Stimulated activated CD4-positive, alpha-beta T cell treated with anti-CD3 and anti-CD28 coated beads, Interleukin-4, amount 100 ng/mL, for 4 hours (primary cell): ENCODE data around the gene SCARF2.
"Not testable (repeated sequence)": the region's sequence is repeated elsewhere in the genome, so short reads cannot be mapped to it uniquely, and the experiment has no call there.

Source experiments
- DNase-seq, 2 experiments: peaks; one replicate each; pipeline ENCODE4 v3.0.0-alpha.2; 2020

SCARF2 gene

DNA sequence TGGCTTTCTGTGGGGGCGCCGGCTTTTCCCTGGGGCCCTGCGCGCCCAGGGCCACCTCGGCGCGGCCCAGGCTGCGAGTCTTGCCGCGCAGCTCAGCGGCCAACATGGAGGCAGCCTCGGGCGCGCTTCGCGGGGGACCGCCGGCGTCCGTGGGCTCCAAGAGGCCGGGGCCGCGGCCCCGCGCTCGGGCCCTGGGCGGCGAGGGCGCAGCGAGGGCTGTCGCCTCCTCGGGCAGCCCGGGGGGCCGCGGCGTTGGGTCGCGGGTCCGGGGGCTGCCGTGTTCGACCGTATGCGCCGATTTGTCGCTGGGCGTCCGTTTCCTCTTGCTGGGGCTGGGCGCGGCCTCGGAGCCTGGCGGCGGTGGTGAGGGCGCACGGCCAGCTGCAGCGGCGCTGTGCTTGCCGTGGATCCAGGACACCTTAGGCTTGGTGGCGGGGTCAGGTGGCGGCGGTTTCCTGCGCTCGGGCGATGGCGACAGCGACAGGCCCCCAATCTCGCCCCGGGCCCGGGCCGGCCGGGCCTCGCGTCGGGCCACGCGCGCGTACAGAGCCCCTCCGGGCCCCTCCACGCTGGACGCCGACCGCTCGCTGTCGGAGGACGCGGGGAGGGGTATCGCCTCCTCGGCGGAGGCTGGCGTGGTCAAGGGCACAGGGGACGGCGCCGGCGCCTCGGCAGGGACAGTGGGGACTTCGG is 11.9 kb downstream of the SCARF2 start:
- no peak for DNase-seq

DNA sequence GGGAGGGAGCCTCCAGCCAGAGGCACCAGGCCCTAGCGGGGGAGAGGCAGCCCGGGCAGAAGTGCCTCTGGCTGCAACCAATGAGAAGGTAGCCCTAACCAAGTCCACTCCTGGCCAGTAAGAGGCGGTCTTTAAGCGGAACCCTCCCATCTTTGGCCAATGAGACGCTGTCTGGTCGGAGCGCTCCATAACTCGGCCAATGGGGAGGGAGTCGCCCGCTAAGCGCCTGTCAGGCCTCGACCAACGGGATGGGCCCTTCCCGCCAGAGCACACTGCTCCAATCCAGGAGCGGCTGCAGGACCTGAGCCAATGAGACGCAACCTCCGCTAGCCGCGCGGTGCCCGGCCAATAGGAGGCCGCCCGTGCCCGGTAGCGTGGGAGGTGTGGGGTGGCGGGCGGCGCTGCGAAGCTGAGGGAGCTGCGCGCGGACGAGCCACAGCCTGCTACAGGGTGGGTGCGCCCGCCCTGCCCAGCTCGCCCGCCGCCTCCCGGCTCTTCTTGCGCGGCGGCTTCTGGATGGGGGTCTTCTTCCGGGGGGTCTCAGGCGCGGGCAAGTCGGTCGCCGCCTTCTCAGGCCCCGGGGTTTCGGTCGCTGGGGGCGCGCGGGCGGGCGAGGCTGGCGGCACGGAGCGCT is 12.6 kb downstream of the SCARF2 start:
- DNase-seq: no peak

DNA sequence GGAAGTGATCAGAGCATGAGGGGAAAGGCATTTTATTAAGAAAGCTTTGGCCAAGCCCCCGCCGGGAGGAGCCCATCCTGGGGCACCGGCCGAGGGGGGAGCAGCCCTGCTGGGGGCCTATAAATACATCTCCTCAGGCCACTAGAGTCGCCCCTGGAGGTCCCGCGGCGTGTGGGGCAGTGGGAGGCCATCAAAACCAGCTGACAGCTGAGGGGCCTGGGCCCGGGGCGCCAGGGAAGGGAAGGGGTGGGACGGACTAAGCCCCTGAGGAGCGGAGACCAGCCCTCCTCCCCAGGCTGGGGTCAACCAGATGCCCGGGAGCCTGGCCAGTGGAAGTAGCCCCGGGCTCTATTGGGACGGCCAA is 13.1 kb downstream of the SCARF2 start:
- no peak for DNase-seq

DNA sequence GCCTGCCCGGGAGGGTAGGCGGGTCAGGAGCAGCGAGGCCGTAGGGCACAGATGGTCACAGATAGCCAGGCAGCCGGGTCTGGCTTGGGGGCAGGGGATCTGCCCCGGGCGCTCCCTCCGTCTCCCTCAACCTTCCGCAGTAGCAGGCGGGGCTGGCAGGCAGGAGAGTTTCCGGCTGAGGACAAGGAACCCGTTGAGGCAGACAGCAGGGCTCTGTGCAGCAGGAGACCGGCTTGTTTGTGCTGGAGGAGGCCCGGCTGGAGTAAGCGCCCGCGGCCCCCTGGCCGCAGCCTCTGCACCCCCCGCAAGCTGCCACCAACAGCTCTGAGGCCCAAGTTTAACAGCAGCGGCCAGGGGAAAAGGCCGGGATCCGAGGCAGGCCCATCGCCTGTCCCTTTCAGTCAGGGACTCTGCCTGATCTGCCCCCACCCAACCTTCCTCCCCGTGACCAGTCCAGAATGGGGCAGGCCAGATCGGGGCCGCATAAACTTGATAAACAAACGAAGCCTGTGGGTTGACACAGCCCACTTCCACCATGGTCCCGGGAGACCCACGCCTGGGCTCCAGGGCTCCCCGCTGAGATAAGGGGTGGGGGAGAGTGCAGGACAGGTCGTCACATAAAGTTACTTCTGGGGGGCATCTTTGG is 13.6 kb downstream of the SCARF2 start:
- DNase-seq: no peak

DNA sequence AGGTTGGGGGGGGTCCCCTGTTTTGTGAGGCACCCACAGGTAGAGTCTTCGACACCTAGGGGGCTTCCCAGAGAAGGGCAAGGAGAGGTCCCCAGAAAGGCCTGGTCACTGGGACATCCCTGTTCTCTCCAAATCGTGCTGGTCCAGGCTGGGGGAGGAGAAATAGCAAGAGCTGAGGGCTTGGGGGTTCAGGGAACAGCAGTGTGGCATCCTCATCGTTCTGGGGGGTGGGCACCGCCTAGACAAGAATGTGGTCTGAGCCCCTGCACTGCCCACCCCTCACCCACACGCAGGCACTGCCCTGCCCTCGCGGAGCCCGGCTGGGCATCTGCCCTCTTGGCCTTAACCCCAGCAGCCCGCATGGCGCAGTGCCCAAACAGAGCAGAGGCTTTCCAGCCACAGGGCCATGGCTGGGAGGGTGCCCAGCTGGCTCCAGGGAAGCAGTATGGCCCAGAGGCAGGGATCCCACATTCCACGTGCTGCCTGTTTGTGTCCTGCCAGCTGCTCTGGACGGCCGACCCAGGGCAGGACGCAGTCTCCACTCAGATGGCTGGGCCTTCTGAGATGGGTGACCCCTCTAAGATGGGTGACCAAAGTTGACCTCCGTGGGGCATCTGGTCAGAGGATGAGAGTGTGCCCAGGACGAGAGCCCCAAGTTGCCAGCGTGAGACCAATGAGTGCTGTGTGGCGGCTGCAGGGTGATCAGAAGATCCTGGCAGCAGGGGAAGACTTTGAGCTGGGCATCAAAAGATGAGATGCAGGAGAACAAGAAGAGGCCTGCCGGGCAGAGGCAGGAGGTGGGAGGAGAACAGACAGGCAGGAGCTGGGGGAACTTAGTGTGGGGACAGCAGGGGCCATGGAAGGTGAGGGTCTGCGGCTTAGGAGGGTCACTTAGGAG is 14.4 kb downstream of the SCARF2 start:
- no peak for DNase-seq

DNA sequence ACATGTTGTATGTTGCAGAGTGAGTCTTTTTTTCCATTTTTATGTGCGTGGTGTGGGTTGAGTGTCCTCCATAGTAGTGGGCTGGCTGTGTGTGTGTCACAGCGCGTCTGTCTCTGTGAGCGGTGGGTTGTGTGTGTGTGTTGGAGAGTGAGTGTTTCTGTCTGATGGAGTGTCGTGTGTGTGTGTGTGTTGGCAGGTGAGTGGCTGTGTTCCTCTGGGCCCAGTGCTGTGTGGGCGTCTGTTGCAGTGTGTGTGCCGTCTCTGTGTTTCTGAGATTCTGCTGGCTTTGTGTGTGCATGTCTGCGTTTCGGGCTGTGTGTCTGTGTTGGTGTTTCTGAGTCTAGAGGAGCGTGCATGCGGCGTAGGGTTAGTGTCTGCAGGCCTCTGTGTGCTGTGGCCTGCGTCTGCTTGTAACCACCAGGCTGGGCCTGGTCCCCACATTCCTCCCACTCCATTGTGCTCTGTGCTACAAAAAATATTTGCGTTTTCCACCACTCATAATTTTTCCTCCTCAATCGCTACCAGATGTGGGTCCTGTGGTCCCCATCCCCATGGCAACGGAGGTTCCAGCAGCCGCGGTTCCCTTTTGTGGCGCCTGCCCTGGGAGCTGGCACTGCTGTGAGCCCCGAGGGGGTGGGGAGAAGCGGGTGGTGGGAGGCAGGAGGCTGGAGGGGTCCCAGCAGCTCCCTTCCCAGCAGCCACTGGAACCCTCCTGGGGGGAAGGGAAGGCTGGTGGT is 15.2 kb downstream of the SCARF2 start:
- no peak for DNase-seq

DNA sequence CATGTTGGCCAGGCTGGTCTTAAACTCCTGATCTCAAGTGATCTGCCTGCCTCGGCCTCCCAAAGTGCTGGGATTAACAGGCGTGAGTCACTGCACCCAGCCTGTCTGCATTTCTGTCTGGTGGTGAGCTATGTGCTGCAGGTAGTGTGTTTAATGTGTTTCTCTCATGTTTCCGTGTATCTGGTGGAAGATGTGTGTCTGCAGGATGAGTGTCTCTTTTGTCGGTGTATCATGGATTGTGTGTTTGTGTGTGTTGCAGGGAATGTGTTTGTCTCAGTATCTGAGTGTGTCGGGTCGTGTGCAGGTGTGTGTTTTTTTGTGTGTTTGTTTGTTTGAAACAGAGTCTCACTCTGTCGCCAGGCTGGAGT is 16.1 kb downstream of the SCARF2 start:
- no peak for DNase-seq

DNA sequence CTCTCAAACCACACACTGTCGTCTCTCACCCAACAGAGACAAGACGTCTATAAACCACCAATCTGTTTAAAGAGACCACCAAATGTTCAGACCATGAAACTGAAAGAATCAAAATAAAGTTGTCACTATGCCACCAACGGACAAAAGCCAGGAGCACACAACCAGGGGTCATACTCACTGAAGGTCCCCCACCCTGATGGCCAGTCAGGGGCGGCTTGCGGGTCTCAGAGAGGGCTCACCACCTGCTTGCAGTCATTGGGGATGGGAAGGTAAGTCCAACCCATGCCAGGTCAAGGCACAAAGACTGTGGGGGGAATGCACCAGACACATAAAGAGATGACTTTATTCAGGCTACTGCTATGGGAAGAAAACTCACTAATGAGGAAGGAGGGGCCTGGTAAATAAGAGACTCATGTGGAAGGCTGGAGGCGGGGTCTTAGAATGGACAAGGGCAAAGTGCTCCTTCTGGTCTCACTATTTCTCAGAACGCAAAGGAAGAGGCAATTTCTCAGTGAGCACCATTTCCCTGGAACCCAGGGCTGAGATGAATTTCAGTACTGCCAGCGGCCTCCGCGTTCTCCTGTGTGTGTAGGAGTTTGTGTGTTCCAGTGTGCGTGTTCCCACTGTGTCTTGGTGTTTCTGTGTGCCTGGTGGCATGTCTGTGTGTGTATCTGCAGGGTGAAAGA is 17.3 kb downstream of the SCARF2 start:
- no peak for DNase-seq

DNA sequence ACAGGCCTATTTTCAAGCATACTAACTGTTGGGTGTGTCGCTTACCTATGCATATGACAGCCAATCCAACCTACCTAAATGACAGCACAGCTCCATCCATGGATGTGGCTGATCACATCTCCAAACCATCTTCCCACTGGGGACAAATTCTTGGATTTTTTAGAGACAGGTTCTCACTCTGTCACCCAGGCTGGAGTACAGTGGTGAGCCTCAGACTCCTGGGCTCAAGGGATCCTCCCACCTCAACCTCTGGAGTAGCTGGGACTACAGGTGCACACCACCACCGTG is 18.0 kb downstream of the SCARF2 start:
- no peak for DNase-seq

DNA sequence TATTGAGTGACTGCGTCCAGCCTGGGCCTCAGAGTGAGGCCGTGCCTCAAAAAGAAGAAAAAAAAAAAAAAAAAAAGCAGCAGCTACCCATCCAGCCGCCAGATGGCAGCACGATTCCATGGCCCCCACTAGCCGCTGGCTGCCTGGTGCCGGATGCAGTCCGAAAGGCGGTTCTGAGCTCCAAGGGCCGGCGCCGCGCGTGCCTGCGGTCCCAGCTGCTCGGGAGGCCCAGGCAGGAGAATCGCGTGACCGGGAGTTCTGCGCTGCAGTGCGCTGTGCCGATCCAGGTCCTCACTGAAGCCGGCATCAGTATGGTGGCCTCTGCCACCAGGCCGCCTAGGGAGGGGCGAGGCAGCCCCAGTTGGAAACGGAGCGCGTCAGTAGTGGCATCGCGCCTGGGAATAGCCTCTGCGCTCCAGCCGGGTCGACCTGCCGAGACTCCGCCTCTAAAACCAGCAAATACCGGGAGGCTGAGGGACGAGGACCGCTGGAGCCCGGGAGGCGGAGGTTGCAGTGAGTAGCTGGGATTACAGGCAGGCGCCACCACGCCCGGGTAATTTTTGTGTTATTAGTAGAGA is 19.3 kb downstream of the SCARF2 start:
- peak; percentile 65 to 67 for DNase-seq

DNA sequence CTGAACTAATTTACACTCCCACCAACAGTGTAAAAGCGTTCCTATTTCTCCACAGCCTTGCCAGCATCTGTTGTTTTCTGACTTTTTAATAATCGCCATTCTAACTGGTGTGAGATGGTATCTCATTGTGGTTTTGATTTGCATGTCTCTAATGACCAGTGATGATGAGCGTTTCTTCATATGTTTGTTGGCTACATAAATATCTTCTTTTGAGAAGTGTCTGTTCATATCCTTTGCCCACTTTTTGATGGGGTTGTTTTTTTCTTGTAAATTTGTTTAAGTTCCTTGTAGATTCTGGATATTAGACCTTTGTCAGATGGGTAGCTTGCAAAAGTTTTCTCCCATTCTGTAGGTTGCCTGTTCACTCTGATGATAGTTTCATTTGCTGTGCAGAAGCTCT is 21.9 kb downstream of the SCARF2 start:
- DNase-seq: not testable (repeated sequence)

DNA sequence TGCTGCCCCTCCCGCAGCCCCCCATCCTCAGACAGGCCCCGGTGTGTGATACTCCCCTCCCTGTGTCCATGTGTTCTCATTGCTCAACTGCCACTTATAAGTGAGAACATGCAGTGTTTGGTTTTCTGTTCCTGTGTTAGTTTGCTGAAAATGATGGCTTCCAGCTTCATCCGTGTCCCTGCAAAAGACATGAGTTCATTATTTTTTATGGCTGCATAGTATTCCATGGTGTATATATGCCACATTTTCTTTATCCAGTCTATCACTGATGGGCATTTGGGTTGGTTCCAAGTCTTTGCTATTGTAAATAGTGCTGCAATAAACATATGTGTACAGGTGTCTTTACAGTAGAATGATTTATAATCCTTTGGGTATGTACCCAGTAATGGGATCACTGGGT is 22.4 kb downstream of the SCARF2 start:
- not testable (repeated sequence) for DNase-seq

DNA sequence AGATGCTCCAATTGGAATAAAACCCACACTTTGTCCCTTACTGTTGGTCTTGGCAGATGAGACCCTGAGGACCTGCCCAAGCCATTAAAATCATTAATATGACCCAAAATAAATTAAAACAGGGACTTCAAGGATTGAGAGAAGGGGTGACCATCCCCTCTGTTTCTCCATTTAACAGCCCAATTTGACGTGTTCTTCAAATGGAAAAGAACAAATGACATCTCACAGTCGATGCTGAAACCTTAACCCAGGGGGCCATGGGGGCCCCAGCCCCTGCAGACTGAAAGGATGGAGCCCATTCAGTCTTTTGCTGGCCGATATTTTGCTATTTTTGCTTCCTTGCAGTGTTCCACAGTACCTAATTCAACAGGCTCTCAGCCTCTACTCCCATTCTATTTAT is 23.2 kb downstream of the SCARF2 start:
- no peak for DNase-seq

DNA sequence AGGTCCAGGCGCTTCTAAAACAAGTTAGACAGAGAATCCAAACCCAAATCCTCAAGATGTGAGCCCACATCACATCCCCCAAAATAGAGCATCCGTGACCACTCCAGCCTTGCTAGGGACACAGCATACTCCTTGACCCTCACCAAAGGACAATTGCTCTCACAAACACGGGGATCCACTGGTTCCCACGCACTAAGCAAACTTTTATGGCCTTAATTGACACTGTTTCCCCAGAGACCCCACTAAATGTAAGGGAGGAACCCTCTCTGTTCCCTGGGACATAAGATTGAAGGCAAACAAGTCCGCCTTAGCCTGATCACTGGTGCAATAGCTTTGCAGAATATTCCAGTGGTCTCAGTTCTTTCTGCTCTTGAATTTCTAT is 23.6 kb downstream of the SCARF2 start:
- DNase-seq: no peak

DNA sequence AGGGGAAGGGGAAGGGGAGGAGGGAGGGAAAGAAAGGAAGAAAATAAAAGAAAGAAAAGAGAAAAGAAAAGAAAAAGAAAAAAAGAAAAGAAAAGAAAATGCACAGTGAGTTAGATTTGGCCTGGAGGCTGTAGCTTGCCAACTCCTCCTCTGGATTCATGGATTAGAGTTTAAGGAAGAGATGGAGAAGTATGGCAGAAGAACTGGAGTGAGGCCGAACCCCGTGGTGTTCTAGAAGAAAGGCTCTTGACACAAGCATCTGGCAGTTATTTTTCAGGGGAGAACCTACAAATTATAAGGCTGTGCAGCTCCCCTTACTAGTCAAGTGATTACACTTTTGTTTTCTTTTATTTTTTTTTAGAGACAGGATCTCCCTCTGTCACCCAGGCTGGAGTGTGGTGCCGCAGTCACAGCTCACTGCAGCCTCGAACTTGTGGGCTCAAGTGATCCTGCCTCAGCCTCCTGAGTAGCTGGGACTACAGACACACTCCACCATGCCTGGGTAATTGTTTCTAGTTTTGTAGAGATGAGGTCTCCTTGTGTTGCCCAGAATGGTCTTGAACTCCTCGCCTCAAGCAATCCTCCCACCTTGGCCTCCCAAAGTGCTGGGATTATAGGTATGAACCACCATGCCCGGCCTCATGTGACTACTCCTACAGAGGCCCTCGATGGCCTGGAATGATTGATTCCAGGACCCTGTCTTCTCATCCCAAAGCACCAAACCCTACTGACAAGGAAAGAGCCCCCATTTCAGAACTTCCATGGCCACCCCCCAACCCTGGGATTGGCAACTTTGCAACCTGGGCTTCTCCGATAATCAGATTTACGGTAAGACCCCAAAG is 24.2 kb downstream of the SCARF2 start:
- no peak for DNase-seq

DNA sequence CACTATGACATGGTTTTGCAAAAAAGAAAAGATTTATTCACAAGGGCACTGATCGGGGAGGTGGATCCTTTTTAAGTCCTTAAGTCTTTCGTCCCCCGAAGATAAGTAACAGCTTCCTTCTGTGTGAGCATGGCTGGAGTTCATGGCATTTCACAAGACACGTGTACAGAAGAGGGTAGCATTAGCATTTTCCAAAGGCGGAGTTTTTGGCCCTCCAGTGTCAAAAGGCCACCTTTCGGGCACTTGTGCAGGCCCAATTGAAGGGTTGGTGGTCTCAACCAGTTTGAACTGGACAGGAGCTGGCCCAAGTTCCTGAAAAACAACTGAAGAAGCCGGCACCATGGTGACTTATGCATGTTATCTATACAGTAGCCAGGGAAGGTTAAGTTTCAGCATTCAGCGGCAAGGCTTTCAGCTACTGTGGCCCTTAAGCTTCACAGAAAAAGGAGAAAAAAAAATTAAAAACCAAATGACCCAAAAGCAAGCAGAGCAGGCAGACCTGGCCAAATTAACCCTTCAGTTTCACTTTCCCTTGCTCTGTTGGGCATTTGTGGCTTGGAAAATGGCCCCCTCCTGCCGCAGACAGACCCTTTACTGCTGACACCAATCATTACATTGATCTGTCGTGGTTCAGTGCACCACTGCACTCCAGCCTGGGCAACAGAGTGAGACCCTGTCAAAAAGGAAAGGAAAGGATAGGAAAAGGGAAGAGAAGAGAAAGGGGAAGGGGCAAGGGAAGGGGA is 25.0 kb downstream of the SCARF2 start:
- DNase-seq: no peak

DNA sequence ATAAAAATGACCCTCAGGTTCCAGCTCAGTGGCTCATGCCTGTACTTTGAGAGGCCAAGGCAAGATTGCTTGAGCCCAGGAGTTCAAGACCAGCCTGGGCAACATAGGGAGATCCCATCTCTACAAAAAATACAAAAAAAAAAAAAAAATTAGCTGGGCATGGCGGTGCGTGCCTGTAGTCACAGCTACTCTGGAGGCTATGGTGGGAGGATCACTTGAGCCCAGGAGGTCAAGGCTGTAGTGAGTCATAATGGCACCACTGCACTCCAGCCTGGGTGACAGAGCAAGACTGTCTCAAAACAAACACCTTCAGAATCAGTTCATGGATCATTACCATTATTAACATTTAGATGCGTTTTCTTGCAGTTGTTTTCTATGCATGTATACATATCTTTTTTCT is 28.2 kb downstream of the SCARF2 start:
- DNase-seq: not testable (repeated sequence)

DNA sequence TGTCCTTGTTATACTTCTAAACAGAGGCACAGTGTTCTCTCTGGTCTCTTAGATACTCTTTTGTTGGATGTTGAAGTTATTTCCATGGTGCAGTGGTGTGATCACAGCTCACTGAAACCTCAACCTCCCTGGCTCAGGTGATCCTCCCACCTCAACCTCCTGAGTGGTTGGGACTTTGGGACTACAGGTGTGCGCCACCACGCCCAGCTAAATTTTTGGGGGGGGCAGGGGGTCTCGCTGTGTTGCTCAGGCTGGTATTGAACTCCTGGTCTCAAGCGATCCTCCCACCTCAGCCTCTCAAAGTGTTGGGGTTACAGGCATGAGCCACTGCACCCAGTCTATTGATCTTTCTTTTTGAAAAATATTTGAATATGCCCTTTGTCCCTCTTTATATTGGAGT is 28.7 kb downstream of the SCARF2 start:
- DNase-seq: no peak

DNA sequence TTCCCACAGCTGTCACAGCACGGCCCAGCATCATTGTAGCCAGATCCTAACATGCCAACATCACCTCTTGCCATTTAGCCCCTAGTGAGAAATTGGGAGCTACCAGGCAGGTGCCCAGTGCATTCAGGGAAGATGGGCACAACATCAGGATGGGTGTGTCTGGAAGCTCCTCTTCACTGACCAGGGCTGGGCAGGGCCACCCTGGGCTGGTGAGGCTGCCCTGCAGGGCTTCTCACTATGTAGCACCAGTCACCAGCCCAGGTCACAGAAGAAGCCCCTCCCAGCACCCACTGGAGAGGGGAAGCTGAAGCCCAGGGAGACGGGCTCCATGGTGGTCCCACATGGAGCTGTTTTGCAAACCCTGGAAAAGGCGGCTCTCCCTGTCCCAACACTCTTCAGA is 29.8 kb downstream of the SCARF2 start:
- no peak for DNase-seq

DNA sequence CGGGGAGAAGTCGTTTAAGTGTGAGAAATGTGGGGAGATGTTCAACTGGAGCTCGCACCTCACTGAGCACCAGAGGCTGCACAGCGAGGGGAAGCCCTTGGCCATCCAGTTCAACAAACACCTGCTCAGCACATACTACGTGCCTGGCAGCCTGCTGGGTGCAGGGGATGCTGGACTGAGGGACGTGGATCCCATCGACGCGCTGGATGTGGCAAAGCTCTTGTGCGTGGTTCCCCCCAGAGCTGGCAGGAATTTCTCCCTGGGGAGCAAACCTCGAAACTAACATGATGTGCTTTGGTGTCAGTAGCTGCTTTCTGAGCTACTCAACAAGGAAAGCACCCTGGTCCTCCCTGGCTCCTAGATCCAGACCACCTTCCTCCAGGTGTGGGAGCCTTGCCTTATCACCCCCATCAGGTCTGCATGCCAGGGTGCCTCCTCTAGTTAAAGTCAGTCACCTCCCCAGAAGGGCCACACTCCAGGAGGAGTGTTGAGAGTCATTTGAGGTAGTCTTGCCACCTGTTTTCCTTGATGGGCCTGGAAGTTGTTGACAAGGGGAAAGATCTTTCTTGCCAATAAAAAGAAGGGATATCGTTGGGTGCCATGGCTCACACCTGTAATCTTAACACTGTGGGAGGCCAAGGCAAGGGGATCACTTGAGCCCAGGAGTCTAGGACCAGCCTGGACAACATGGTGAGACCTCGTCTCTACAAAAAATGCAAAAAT is 30.8 kb downstream of the SCARF2 start:
- no peak for DNase-seq
